Liver (tissue), 9 donors: ENCODE results near the gene TSPEAR. TPM values are rescaled to one million over a fixed set of nuclear protein-coding genes. Genes with fewer than 3 reads are reported as not detected.
"Not testable (repeated sequence)": the region's sequence is repeated elsewhere in the genome, so short reads cannot be mapped to it uniquely, and the experiment has no call there.

Experiments used
- DNase-seq: peaks from one replicate; pipeline ENCODE4 v3.0.0-alpha.2; 2017; ENCODE audit warnings: low spot score
- H3K27ac ChIP-seq, 2 donors: one replicate each; pipeline ENCODE4 v1.7.0; 2013; ENCODE audit warnings: inconsistent platforms in 2 of 2, low read length in 2 of 2, control low read depth in 1 of 2, low read depth in 1 of 2, mild to moderate bottlenecking in 1 of 2
- H3K27me3 ChIP-seq, 4 donors: one replicate each; pipeline versions ENCODE4 v1.6.1 to v1.7.0; 2013; ENCODE audit warnings: low read length in 3 of 4, inconsistent platforms in 1 of 4, mild to moderate bottlenecking in 1 of 4, moderate library complexity in 1 of 4; ENCODE audit not compliant: control insufficient read depth in 4 of 4, insufficient read depth in 4 of 4
- H3K36me3 ChIP-seq, 4 donors: one replicate each; pipeline versions ENCODE4 v1.6.1 to v1.7.0; 2013; ENCODE audit warnings: low read length in 3 of 4, mild to moderate bottlenecking in 3 of 4, low read depth in 1 of 4, moderate library complexity in 1 of 4; ENCODE audit not compliant: control insufficient read depth in 4 of 4, insufficient read depth in 3 of 4
- H3K4me1 ChIP-seq, 4 donors: one replicate each; pipeline versions ENCODE4 v1.6.1 to v1.7.0; 2013; ENCODE audit warnings: low read length in 3 of 4, mild to moderate bottlenecking in 3 of 4, moderate library complexity in 1 of 4; ENCODE audit not compliant: control insufficient read depth in 4 of 4, insufficient read depth in 4 of 4
- H3K4me3 ChIP-seq, 3 donors: one replicate each; pipeline versions ENCODE4 v1.6.1 to v1.7.0; 2013; ENCODE audit warnings: low read length in 3 of 3, control low read depth in 1 of 3, low read depth in 1 of 3, mild to moderate bottlenecking in 1 of 3
- H3K9ac ChIP-seq, 2 donors: one replicate each; pipeline ENCODE4 v1.7.0; 2013; ENCODE audit warnings: low read length in 2 of 2, mild to moderate bottlenecking in 2 of 2, moderate library complexity in 2 of 2, control low read depth in 1 of 2, low read depth in 1 of 2
- H3K9me3 ChIP-seq, 4 donors: one replicate each; pipeline versions ENCODE4 v1.6.1 to v1.7.0; 2013; ENCODE audit warnings: low read length in 3 of 4; ENCODE audit not compliant: control insufficient read depth in 4 of 4
- ATF3 ChIP-seq: IDR thresholded peaks from 2 replicates; pipeline ENCODE4 v1.6.1; 2016; ENCODE audit warnings: antibody characterized with exemption
- EGR1 ChIP-seq, 2 donors: IDR thresholded peaks; 2 replicates each; pipeline ENCODE4 v1.6.1; 2016 to 2018; ENCODE audit warnings: antibody characterized with exemption in 2 of 2, low read depth in 2 of 2
- FOXA1 ChIP-seq: IDR thresholded peaks from 2 replicates; pipeline ENCODE4 v1.6.1; 2016; ENCODE audit warnings: antibody characterized with exemption
- GABPA ChIP-seq, 2 donors: IDR thresholded peaks in 1 of 2; conservative IDR thresholded peaks in 1 of 2; 2 replicates each; pipeline ENCODE4 v1.6.1; 2016; ENCODE audit warnings: antibody characterized with exemption in 2 of 2, mild to moderate bottlenecking in 1 of 2, moderate library complexity in 1 of 2
- HNF4A ChIP-seq, 2 donors: conservative IDR thresholded peaks; 2 replicates each; pipeline ENCODE4 v1.6.1; 2016; ENCODE audit warnings: antibody characterized with exemption in 2 of 2, mild to moderate bottlenecking in 2 of 2
- HNF4G ChIP-seq: IDR thresholded peaks from 2 replicates; pipeline ENCODE4 v1.6.1; 2016; ENCODE audit warnings: antibody characterized with exemption
- JUND ChIP-seq, 2 donors: IDR thresholded peaks; 2 replicates each; pipeline ENCODE4 v1.6.1; 2016; ENCODE audit warnings: antibody characterized with exemption in 2 of 2
- NR2F2 ChIP-seq: IDR thresholded peaks from 2 replicates; pipeline ENCODE4 v1.6.1; 2016; ENCODE audit warnings: antibody characterized with exemption
- RAD21 ChIP-seq, 2 donors: IDR thresholded peaks; 2 replicates each; pipeline ENCODE4 v1.6.1; 2016; ENCODE audit warnings: antibody characterized with exemption in 2 of 2, mild to moderate bottlenecking in 2 of 2
- RXRA ChIP-seq, 2 donors: IDR thresholded peaks; 2 replicates each; pipeline ENCODE4 v1.6.1; 2017 to 2018; ENCODE audit warnings: antibody characterized with exemption in 2 of 2, mild to moderate bottlenecking in 1 of 2
- SP1 ChIP-seq: IDR thresholded peaks from 2 replicates; pipeline ENCODE4 v1.6.1; 2018; ENCODE audit warnings: antibody characterized with exemption, mild to moderate bottlenecking
- TAF1 ChIP-seq: conservative IDR thresholded peaks from 2 replicates; pipeline ENCODE4 v1.6.1; 2016; ENCODE audit warnings: antibody characterized with exemption, mild to moderate bottlenecking
- YY1 ChIP-seq: IDR thresholded peaks from 2 replicates; pipeline ENCODE4 v1.6.1; 2016; ENCODE audit warnings: antibody characterized with exemption, mild to moderate bottlenecking
- WGBS: extraction: QIAGEN DNeasy Blood & Tissue Kit; methylation state at CpG from one replicate; pipeline ENCODE4 v1.1.7; 2013; 5-methylcytosine and 5-hydroxymethylcytosine counted together
- polyA plus RNA-seq, 2 donors: library from polyadenylated mRNA; stranded (reverse) in 1 of 2; unstranded in 1 of 2; fragments of 200-250 nt in 1 of 2; fragments of >200 nt in 1 of 2; fragmentation: Nextera tagmentation in 1 of 2; extraction: Ambion mirVana in 1 of 2; gene quantifications; one replicate each; pipeline versions ENCODE4 v1.2.1 to v1.2.3, GENCODE V29; 2013 to 2015
- total RNA-seq, 2 donors: library from RNA; depleted of rRNA; stranded (reverse); fragments of >200 nt; gene quantifications; one replicate each; pipeline ENCODE4 v1.2.3, GENCODE V29; 2014
- TF ChIP-seq, protein P1 (sequence below): IDR thresholded peaks from 2 replicates; pipeline ENCODE4 v1.6.1; 2016; ENCODE audit warnings: antibody characterized with exemption
- TF ChIP-seq, protein P2 (sequence below): IDR thresholded peaks from 2 replicates; pipeline ENCODE4 v1.6.1; 2016; ENCODE audit warnings: antibody characterized with exemption
- TF ChIP-seq, protein P3 (sequence below): IDR thresholded peaks from 2 replicates; pipeline ENCODE4 v1.6.1; 2016; ENCODE audit warnings: antibody characterized with exemption, mild to moderate bottlenecking
- donor health status: healthy.
- donor health status: healthy.
- donor health status: healthy.
- donor health status: healthy.
- donor health status: healthy.

TSPEAR gene
- total and polyA plus RNA-seq, 4 donors: under 0.01 to 0.14 (median 0.01) TPM; not detected in 1

DNA sequence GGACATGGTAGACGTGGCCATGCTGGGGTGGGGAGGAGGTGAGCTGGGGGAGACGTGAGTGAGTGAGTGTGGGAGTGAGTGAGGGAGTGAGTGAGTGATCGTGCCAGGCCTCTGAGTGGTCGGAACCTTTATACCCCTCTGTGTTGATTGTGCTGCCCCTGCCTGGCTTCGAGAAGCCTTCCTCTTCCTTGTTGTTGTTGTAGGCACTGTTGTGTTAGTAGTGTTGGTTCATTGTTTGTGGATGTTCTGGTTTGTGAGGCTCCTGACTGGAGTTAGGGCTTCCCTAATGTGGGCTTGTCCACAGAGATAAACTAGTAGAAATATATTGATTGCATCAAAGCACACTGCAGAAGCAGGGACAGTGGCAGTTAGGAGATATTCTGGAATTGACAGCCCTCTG lies 152.7 kb downstream of the TSPEAR start, which contains the start of gene KRTAP10-3:
TSS of gene KRTAP10-3 (minus strand) at position 101 of the 400 bp plus-strand sequence. CDS start at position 21, 80 bp downstream.
- Histone ChIP-seq H3K27me3 (no peaks in the 10 kb centered on the region), H3K4me1 (peaks cover 0 to 4% (median 0%) of the 10 kb centered on the region in 4 donors), H3K27ac (no peak within 1 kb of the TSS), H3K4me3 (no peak within 1 kb of the TSS), H3K9me3 (no peaks in the 10 kb centered on the region), H3K9ac (no peak within 1 kb of the TSS), H3K36me3 (no peaks in the 10 kb centered on the region)
- TF ChIP-seq FOXA1 (no peak), RAD21 (IDR thresholded peaks at IDR 0.05) (no peak), HNF4A (conservative IDR thresholded peaks at IDR 0.05) (no peak), ATF3 (no peak), TAF1 (no peak), RXRA (IDR thresholded peaks at IDR 0.05) (no peak), HNF4G (no peak), JUND (IDR thresholded peaks at IDR 0.05) (no peak), SP1 (no peak), GABPA (IDR thresholded peaks at IDR 0.05 in 1 of 2, conservative IDR thresholded peaks at IDR 0.05 in 1 of 2) (no peak), EGR1 (IDR thresholded peaks at IDR 0.05; ENCODE audit: low read depth in 2 of 2) (no peak), NR2F2 (no peak), YY1 (no peak)
- TF ChIP-seq, protein P1, sequence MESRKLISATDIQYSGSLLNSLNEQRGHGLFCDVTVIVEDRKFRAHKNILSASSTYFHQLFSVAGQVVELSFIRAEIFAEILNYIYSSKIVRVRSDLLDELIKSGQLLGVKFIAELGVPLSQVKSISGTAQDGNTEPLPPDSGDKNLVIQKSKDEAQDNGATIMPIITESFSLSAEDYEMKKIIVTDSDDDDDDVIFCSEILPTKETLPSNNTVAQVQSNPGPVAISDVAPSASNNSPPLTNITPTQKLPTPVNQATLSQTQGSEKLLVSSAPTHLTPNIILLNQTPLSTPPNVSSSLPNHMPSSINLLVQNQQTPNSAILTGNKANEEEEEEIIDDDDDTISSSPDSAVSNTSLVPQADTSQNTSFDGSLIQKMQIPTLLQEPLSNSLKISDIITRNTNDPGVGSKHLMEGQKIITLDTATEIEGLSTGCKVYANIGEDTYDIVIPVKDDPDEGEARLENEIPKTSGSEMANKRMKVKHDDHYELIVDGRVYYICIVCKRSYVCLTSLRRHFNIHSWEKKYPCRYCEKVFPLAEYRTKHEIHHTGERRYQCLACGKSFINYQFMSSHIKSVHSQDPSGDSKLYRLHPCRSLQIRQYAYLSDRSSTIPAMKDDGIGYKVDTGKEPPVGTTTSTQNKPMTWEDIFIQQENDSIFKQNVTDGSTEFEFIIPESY: no peak
- TF ChIP-seq, protein P2, sequence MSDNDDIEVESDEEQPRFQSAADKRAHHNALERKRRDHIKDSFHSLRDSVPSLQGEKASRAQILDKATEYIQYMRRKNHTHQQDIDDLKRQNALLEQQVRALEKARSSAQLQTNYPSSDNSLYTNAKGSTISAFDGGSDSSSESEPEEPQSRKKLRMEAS: no peak
- TF ChIP-seq, protein P3, sequence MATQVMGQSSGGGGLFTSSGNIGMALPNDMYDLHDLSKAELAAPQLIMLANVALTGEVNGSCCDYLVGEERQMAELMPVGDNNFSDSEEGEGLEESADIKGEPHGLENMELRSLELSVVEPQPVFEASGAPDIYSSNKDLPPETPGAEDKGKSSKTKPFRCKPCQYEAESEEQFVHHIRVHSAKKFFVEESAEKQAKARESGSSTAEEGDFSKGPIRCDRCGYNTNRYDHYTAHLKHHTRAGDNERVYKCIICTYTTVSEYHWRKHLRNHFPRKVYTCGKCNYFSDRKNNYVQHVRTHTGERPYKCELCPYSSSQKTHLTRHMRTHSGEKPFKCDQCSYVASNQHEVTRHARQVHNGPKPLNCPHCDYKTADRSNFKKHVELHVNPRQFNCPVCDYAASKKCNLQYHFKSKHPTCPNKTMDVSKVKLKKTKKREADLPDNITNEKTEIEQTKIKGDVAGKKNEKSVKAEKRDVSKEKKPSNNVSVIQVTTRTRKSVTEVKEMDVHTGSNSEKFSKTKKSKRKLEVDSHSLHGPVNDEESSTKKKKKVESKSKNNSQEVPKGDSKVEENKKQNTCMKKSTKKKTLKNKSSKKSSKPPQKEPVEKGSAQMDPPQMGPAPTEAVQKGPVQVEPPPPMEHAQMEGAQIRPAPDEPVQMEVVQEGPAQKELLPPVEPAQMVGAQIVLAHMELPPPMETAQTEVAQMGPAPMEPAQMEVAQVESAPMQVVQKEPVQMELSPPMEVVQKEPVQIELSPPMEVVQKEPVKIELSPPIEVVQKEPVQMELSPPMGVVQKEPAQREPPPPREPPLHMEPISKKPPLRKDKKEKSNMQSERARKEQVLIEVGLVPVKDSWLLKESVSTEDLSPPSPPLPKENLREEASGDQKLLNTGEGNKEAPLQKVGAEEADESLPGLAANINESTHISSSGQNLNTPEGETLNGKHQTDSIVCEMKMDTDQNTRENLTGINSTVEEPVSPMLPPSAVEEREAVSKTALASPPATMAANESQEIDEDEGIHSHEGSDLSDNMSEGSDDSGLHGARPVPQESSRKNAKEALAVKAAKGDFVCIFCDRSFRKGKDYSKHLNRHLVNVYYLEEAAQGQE: no peak
- DNase-seq: peak; percentile 19
- WGBS: 74% methylated on average over 5 of the region's 5 CpGs

GRCh38 chr21:44558329-44558675 lies 153.1 kb downstream of the TSPEAR start:
- H3K4me3 ChIP-seq, H3K27me3 ChIP-seq, H3K4me1 ChIP-seq, DNase-seq, H3K9ac ChIP-seq, H3K36me3 ChIP-seq, H3K9me3 ChIP-seq, H3K27ac ChIP-seq: not testable (repeated sequence)
- 77% methylated on average over 10 of the region's 10 CpGs for WGBS
